Transverse colon (tissue), 4 donors: ENCODE results near the gene LRP1B. TPM values are rescaled to one million over a fixed set of nuclear protein-coding genes. Genes with fewer than 3 reads are reported as not detected.

ENCODE experiments used
- DNase-seq: peaks from one replicate; pipeline ENCODE4 v3.0.0-alpha.2; 2019
- H3K27ac ChIP-seq, 4 donors: fragments of 200-600 bp; sonication (generic); 2 replicates each; pipeline ENCODE4 v1.5.1; 2016 to 2018; ENCODE audit warnings: inconsistent platforms in 4 of 4
- H3K27me3 ChIP-seq: fragments of 200-600 bp; sonication (generic); 2 replicates; pipeline ENCODE4 v1.5.1; 2017; ENCODE audit warnings: inconsistent platforms
- H3K36me3 ChIP-seq, 4 donors: fragments of 200-600 bp; sonication (generic); 2 replicates each; pipeline ENCODE4 v1.5.1; 2017 to 2019; ENCODE audit warnings: inconsistent platforms in 4 of 4
- H3K4me1 ChIP-seq, 4 donors: fragments of 200-600 bp; sonication (generic); 2 replicates each; pipeline ENCODE4 v1.5.1; 2017 to 2020; ENCODE audit warnings: inconsistent platforms in 4 of 4
- H3K4me3 ChIP-seq, 4 donors: fragments of 200-600 bp; sonication (generic); 1 replicate in 1 of 4; 2 replicates in 3 of 4; pipeline versions ENCODE4 v1.5.1 to v1.6.1; 2017 to 2019; ENCODE audit warnings: inconsistent platforms in 4 of 4
- H3K9me3 ChIP-seq, 2 donors: fragments of 200-600 bp; sonication (generic); 2 replicates each; pipeline ENCODE4 v1.5.1; 2017 to 2019; ENCODE audit warnings: inconsistent platforms in 2 of 2
- EP300 ChIP-seq: sonication (generic); formaldehyde crosslinking; IDR thresholded peaks from one replicate; pipeline ENCODE4 v1.6.1; 2017; ENCODE audit warnings: antibody characterized with exemption, low read depth
- POLR2A ChIP-seq: fragments of 450-650 bp; IDR thresholded peaks from one replicate; pipeline ENCODE4 v1.6.1; 2016; ENCODE audit warnings: antibody characterized with exemption, mild to moderate bottlenecking, moderate library complexity
- POLR2AphosphoS5 ChIP-seq, 3 donors: sonication (generic); formaldehyde crosslinking; IDR thresholded peaks; one replicate each; pipeline ENCODE4 v1.6.1; 2016; ENCODE audit warnings: antibody characterized with exemption in 3 of 3
- WGBS, 2 donors: methylation state at CpG; one replicate each; pipeline ENCODE4 v1.1.5; 2018; ENCODE audit warnings: low coverage in 1 of 2; 5-methylcytosine and 5-hydroxymethylcytosine counted together
- in situ Hi-C, 4 donors: fragments of 200-750 bp; cut with MboI; loops; one replicate each; pipeline versions ENCODE4 v1.15.0 to v1.15.1; 2017; ENCODE audit warnings: low sequenced_read_pairs in 3 of 4, low pct_ligation_motif_present in 1 of 4, low pct_unique_long_range_greater_than_20kb in 1 of 4
- intact Hi-C: fragments of 100-400 bp; cut with DNase I; formaldehyde crosslinking; loops from one replicate; pipeline ENCODE4 v1.15.1; 2023; ENCODE audit warnings: low total_unique reads
- total RNA-seq, 4 donors: library from RNA; depleted of rRNA; stranded (reverse); fragments of >200 nt; gene quantifications; one replicate each; pipeline ENCODE4 v1.1.0, GENCODE V29; 2016
- TF ChIP-seq, protein P1 (sequence below), 5 experiments: fragments of 200-600 bp in 3 of 5; fragments of 450-650 bp in 2 of 5; sonication (generic) in 3 of 5; IDR thresholded peaks; 1 replicate in 2 of 5; 2 replicates in 3 of 5; pipeline ENCODE4 v1.5.1; 2016 to 2017; ENCODE audit warnings: antibody characterized with exemption in 5 of 5, inconsistent platforms in 3 of 5, mild to moderate bottlenecking in 2 of 5, moderate library complexity in 1 of 5

Gene LRP1B
- total RNA-seq, 4 donors from 2014 or later: 0.48 to 5.4 (median 0.82) TPM; not detected in 1

- Histone ChIP-seq H3K9me3 (no peaks in the 10 kb centered on the region), H3K36me3 (no peaks in the 10 kb centered on the region), H3K4me1 (no peaks in the 10 kb centered on the region), H3K4me3 (no peak overlapping the region), H3K27ac (no peak overlapping the region), H3K27me3 (no peaks in the 10 kb centered on the region)
- WGBS, 2 donors: 64 to 80% methylated on average over 1 of the region's 1 CpG
- no peak for TF ChIP-seq POLR2AphosphoS5 (IDR thresholded peaks at IDR 0.05)
- TF ChIP-seq EP300: no peak
- TF ChIP-seq, protein P1, sequence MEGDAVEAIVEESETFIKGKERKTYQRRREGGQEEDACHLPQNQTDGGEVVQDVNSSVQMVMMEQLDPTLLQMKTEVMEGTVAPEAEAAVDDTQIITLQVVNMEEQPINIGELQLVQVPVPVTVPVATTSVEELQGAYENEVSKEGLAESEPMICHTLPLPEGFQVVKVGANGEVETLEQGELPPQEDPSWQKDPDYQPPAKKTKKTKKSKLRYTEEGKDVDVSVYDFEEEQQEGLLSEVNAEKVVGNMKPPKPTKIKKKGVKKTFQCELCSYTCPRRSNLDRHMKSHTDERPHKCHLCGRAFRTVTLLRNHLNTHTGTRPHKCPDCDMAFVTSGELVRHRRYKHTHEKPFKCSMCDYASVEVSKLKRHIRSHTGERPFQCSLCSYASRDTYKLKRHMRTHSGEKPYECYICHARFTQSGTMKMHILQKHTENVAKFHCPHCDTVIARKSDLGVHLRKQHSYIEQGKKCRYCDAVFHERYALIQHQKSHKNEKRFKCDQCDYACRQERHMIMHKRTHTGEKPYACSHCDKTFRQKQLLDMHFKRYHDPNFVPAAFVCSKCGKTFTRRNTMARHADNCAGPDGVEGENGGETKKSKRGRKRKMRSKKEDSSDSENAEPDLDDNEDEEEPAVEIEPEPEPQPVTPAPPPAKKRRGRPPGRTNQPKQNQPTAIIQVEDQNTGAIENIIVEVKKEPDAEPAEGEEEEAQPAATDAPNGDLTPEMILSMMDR (IDR thresholded peaks at IDR 0.05): no peak
- no peak for TF ChIP-seq POLR2A
- DNase-seq: no peak
- intact Hi-C loops: no loop called here
- in situ Hi-C loops: no loop called here
Observed at GRCh38 chr2:140770645-140771044, 1360.2 kb downstream of the LRP1B start.

DNA sequence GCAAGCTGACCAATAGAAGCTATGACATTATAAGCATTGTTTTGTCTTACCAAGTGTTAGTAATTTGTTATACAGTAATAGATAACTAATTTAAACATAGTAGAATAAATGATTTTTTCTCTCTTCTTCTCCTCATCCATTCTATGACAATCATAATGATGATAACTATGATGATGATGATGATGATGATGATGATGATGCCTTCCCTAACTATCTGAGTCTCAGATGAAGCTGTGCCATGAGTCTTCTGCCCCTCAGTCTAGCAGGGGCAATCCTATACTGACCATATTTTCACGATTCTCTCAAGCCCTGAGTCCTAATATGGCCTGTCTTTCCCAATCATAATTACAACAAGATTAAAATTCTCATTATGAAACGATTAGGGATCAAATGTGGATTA lies 1369.0 kb downstream of the LRP1B start:
- in situ Hi-C loops: no loop called here

GRCh38 chr2:140759426-140760156 lies 1371.2 kb downstream of the LRP1B start:
- Histone ChIP-seq H3K4me3 (no peak overlapping the region), H3K27ac (no peak overlapping the region), H3K27me3 (no peaks in the 10 kb centered on the region), H3K4me1 (no peaks in the 10 kb centered on the region), H3K9me3 (no peaks in the 10 kb centered on the region), H3K36me3 (no peaks in the 10 kb centered on the region)
- intact Hi-C loops: no loop called here
- in situ Hi-C loops: no loop called here
- DNase-seq: no peak
- WGBS, 2 donors: 70 to 78% methylated on average over 3 of the region's 3 CpGs
- TF ChIP-seq EP300 (no peak), POLR2AphosphoS5 (IDR thresholded peaks at IDR 0.05) (no peak), POLR2A (no peak)
- TF ChIP-seq, protein P1 (IDR thresholded peaks at IDR 0.05): no peak

More for the DNA sequence above, 1369.0 kb downstream of the LRP1B start:
- no peak for DNase-seq
- H3K27me3 ChIP-seq: no peaks in the 10 kb centered on the region
- H3K27ac ChIP-seq: no peak overlapping the region
- TF ChIP-seq POLR2AphosphoS5 (IDR thresholded peaks at IDR 0.05): no peak
- no peaks in the 10 kb centered on the region for H3K4me1 ChIP-seq
- intact Hi-C loops: no loop called here
- no peak overlapping the region for H3K4me3 ChIP-seq
- H3K36me3 ChIP-seq: no peaks in the 10 kb centered on the region
- WGBS, 2 donors: 39 to 70% methylated on average over 2 of the region's 2 CpGs
- no peaks in the 10 kb centered on the region for H3K9me3 ChIP-seq

- no peak for DNase-seq
- no peaks in the 10 kb centered on the region for H3K9me3 ChIP-seq
- in situ Hi-C loops (no loop called here), intact Hi-C loops (no loop called here)
- no peaks in the 10 kb centered on the region for H3K27me3 ChIP-seq
- no peaks in the 10 kb centered on the region for H3K4me1 ChIP-seq
- no peak overlapping the region for H3K27ac ChIP-seq
- H3K4me3 ChIP-seq: no peak overlapping the region
- TF ChIP-seq EP300: no peak
- TF ChIP-seq POLR2AphosphoS5 (IDR thresholded peaks at IDR 0.05): no peak
- H3K36me3 ChIP-seq: no peaks in the 10 kb centered on the region
- WGBS, 2 donors: 66 to 71% methylated on average over 3 of the region's 3 CpGs
Observed at GRCh38 chr2:140747665-140748064, 1383.2 kb downstream of the LRP1B start.

GRCh38 chr2:140747090-140747489 lies 1383.7 kb downstream of the LRP1B start:
- TF ChIP-seq POLR2AphosphoS5 (IDR thresholded peaks at IDR 0.05) (no peak), POLR2A (no peak), EP300 (no peak)
- TF ChIP-seq, protein P1 (IDR thresholded peaks at IDR 0.05): no peak
- in situ Hi-C loops (no loop called here), intact Hi-C loops (no loop called here)
- no peak overlapping the region for H3K4me3 ChIP-seq
- no peaks in the 10 kb centered on the region for H3K4me1 ChIP-seq
- H3K9me3 ChIP-seq: no peaks in the 10 kb centered on the region
- H3K36me3 ChIP-seq: no peaks in the 10 kb centered on the region
- no peak for DNase-seq
- H3K27me3 ChIP-seq: no peaks in the 10 kb centered on the region
- H3K27ac ChIP-seq: no peak overlapping the region
- 50 to 65% methylated on average over 1 to 2 of the region's 2 CpGs for WGBS, 2 donors
